Left renal pelvis (tissue), 4 donors: ENCODE measurements around the gene MBD5. TPM values are rescaled to one million over a fixed set of nuclear protein-coding genes. Genes with fewer than 3 reads are reported as not detected.
"Not testable (repeated sequence)": the region's sequence is repeated elsewhere in the genome, so short reads cannot be mapped to it uniquely, and the experiment has no call there.

Experiments used
- DNase-seq, 4 donors: peaks; one replicate each; pipeline ENCODE4 v3.0.0-alpha.2; 2013; ENCODE audit warnings: low read depth in 4 of 4, low spot score in 3 of 4
- polyA plus RNA-seq, 4 donors: library from polyadenylated mRNA; unstranded; fragments of 120-200 nt; gene quantifications; one replicate each; pipeline ENCODE4 v1.2.1, GENCODE V29; 2013; ENCODE audit not compliant: insufficient read length in 4 of 4

MBD5 gene
- polyA plus RNA-seq, 4 donors = 43.9 to 53.8 (median 52.2) TPM

DNA sequence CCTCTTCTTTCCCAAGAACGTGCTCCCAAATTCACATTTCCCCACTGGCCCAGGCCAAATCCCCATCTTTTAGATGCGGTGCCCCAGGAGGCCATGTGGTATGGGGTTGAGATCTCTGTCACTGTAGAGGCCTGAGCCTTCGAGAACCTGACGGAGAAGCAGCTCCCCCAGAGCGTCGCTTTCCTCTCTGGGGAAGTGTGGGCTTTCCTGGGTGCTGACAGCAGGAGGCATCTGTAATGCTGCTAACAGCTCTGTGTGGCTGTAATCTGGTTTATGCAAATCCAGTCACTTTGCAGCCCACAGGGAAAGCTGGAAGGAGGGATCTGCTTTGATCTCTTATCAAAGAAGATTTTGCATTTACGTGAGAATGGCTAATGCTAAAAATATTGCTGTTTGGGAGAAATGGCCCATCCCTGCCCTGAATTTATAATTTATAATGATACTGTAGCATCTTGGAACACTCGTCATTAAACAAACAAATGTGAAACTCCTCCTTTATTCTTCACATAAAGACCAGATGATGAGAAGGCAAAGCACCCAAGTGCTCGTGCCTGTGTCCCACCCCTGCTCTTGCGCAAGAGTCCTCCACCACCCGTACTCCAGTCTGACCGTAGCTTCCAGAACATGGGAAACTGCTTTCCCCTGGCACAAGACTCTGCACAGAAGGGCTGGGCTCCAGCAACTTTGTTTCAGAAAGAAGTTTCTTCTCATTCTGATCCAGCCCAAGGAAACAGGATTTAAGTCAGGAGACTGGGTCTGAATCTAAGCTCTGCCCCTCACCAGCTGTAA is 513.7 kb downstream of the MBD5 start:
- no peak for DNase-seq

- no peak for DNase-seq
Measured at GRCh38 chr2:148538375-148538774, 517.5 kb downstream of the MBD5 start.

DNA sequence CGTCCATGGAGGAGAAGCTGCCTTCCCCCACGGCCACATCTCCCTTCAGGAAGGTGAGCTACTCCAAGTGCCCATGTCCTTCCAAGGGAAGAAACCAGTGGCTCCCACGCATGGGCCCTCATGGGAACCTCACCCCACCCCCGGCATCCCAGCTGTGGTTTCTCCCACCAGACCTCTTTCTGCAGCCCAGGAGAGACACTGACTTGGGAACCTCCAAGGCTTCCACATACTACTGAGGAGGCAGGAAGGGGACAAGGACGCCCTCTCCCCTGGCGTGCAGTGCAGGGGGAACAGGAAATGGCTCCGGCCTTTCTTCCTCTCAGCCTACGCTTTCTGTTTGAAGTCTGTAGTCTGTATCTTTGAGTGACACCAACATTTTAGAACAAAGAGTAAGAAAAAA is 519.1 kb downstream of the MBD5 start:
- no peak for DNase-seq

GRCh38 chr2:148541792-148542191 is 520.9 kb downstream of the MBD5 start:
- DNase-seq = no peak

DNA sequence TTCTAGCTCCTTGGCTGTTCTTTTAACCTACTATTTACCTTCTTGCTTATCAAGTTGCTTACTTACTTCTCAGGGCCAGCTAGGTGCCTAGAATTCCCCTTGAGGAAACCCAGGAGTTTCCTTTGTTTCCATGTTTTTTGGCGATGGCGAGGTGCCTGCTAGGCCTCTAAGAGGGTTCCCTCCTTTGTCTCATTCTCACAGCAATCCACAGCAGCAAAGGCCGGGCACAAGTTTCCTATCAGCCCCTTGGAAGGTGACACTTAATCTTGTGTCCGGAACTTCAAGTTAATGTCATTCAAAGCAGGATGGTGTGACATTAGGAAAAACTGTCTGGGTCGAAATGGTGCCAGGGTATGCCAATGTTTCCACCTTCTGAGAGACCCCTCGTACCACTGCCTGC is 521.7 kb downstream of the MBD5 start:
- DNase-seq = no peak

DNA sequence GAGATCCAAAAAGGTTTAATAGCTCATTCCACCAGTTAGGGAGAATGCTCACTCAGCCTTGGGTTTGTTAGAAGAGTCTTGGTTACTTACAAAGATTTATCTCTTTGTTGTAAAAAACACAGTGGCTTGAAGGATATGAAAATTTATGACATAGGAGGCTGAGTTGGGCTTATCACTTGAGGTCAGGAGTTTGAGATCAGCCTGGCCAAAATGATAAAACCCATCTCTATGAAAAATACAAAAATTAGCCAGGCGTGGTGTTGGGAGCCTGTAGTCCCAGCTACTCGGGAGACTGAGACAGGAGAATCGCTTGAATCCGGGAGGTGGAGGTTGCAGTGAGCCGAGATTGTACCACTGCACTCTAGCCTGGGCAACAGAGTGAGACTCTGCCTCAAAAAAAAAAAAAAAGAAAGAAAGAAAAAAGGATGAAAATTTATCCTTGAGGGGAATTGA is 522.2 kb downstream of the MBD5 start:
- DNase-seq = not testable (repeated sequence)

DNA sequence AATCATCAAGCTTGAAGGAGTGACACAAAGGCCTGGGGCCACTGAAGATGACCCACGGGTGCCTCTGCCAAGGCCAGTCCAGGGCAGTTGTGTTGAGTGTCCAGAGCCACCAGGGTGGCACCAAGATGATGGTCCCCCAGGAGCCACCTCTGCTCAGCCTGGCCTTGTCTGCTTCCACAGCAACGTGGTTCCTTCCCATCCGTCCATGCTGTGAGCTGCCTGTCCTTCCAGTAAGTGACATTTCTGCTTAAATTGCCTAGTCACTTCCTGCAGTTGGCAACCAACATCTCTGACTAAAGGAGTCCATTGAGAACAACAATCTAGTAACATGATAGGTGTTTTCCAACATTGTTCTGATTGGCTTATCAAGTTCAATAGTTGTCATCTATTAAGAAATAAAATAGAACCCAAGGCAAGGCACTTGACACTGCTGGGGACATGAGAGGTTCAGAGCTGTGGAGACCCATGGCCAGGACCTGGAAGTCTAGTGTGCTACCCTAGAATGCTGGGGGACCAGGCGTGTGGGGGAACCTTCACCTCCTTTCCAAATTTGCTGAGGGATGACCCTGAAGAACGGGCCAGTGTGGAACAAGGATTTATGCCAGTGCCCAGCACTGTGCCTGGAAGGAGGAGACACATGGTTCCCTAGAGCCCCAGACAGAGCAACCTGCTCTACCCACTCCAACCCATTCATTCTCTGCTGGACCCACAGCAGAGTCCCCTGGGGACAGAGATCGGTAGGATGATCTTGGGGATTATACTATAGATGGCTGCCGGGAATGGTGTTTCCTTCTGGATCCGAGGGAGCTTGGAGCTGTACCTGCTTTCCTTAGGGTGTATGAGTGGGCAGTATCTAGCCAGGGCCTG is 524.7 kb downstream of the MBD5 start:
- no peak for DNase-seq

DNA sequence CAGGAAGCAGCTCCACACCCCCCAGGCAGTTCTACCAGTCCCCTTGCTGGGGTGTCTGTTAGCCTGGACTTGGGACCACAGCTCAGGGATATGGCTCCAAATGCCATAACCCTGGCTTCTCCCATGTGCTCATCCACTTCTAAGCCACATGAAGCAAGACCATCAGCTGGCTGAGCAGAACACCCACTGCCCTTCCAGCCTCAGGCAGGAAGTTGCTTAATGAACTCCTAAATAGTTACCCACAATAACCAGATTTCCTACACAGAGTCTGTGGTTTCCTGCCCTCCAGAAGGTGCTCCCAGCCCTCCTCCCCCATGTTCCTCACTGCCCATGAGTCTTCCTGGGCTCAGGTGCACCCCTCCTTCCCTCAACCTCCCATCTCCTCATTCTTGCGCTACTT is 525.4 kb downstream of the MBD5 start:
- DNase-seq = no peak

DNA sequence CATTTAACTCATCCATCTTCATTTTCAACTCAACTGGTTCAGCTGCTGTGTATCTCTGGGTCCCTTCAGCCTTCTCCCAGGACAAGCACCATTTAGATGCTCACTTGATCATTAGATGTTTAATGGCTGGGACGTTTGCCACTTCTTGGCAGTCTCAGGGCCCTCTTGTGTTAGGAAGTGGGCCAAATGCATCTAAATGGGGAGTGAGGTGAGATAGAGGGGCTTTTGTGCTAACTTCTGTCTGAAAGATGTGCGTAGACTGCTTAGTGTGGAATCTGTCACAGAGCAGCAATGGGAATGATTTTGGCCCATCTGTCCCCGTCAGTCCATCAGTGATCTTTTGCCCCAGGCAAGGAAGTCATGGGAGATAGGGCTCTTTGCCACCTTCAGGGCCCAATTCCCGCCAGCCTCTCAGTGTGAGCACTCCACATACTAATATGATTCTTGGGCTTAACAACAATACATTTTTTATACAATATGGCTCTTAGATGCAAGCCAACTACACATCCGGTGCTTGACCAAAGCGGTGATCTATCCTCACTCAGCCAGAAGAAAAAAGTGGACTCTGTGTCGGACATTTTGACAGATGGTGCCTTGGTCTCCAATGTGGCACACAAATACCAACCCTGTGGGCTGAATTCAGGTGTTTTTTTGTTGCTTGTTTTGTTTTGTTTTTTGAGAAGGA is 528.0 kb downstream of the MBD5 start:
- no peak for DNase-seq

DNA sequence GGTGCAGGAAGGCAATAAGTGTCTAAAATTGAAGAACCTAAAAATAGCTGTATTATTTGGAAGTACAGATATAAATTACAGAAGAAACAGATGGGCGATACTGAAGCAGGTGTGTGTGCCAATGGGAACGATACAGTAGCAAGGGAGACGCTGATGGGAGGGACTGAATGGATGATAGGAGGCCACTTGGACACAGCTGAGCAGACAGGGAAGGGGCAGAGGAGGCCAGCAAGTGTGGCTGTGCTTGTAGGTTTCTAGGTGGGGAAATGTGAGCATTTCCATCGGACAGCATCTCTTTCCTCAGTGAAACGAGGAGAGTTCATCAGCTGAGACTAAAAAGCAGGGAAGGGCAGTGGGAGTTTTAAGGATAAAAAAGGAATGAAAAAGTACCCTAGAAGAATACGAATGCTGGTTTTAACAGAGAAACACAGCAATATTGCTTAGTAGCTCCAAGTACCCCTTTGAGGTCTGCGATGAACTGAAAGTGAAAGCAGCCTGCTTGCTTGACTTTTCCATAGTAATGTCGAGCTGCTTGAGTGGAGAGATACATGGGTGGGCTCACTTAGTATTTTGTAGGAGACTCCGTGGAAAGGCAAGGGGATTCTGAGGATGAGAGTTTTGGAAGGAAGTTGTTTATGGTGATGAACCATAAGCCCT is 531.9 kb downstream of the MBD5 start:
- no peak for DNase-seq

GRCh38 chr2:148553332-148553887 is 532.5 kb downstream of the MBD5 start:
- DNase-seq = no peak

GRCh38 chr2:148554459-148555247 is 533.8 kb downstream of the MBD5 start:
- no peak for DNase-seq

DNA sequence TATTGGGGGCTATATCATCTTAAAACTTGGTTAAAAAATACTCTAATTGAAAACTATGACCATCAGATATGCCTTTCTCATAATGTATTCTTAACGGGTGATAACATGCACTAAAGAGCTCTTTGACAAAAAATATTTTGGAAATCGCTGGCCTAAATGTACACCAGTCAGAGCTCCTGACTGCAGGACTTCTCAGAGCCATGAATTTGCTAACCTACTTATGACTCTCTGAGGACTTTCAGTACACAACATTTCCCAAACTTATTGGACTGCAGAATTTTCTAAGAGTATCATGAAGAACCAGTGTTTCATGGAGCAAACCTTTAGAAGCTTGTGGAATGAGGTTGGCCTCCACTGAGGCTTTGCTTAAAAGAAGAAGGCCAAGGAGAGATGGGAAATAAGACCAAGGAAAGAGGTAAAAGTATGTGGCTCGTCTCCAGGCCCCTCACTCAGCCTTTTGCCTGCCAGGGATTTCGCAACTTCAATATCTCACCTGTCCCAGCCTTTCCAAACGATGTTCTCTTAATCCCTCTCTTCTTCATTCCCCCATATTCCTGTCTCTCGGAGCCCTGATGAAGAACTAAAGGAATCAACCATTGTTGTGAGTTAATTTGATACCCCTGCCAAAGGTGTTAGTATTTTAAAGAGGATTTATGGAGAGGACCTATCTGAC is 534.9 kb downstream of the MBD5 start:
- DNase-seq = no peak

GRCh38 chr2:148557844-148558436 is 537.0 kb downstream of the MBD5 start:
- DNase-seq = no peak

- DNase-seq = peak in 2 of 4 donors; percentile 27 to 34
Measured at GRCh38 chr2:148560496-148560895, 539.6 kb downstream of the MBD5 start.

- no peak for DNase-seq
Measured at GRCh38 chr2:148561389-148561788, 540.5 kb downstream of the MBD5 start.

DNA sequence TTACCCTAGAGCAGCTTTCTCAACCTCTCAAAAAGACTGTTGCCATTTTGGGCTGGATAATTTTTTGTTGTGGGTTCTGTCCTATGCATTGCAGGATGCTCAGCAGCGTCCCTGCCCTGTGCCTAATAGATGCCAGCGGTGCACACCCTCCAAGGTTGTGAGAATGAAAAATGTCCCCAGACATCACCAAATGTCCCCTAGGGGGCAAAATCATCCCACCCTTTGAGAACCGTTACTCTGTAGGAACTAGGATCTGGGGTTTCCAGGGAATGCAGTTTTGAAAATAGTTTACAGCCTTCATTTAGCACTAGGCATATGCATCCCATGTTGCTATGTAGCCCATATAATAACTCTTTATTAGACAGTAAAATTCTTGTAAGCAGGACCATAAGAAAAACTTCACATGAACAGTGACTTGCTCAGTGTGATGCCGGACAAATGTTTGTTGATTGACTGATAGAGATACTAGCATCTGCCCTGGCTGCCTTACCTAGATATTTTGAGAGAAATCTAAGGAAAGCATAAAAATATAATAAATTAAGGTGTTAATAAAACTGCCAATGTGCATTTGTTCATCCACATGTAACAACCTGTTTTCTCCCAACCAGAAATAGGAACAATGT is 544.5 kb downstream of the MBD5 start:
- DNase-seq = no peak
